Central memory CD8-positive, alpha-beta T cell (primary cell): ENCODE results near the gene SMR3A.

Source experiments
- ATAC-seq: fragments of 150-1000 bp; cut with Tn5 transposase; replicated peaks from 2 replicates; pipeline ENCODE4 v1.10.0; 2022; ENCODE audit warnings: mild to moderate bottlenecking, moderate FRiP score, moderate number of reproducible peaks; ENCODE audit not compliant: poor library complexity, severe bottlenecking; ENCODE audit errors: extremely low read depth
- DNase-seq, 2 donors: peaks; one replicate each; pipeline ENCODE4 v3.0.0; 2021; ENCODE audit warnings: low spot score in 2 of 2
- H3K27ac Mint-ChIP-seq: one replicate; pipeline ENCODE4 v1.8.0; 2022; ENCODE audit warnings: low read depth, mild to moderate bottlenecking, moderate library complexity, mixed read lengths
- H3K27me3 Mint-ChIP-seq: one replicate; pipeline ENCODE4 v1.8.0; 2022; ENCODE audit warnings: mixed read lengths
- H3K36me3 Mint-ChIP-seq: one replicate; pipeline ENCODE4 v1.8.0; 2022; ENCODE audit warnings: mild to moderate bottlenecking, moderate library complexity, mixed read lengths; ENCODE audit not compliant: insufficient read depth
- H3K4me1 Mint-ChIP-seq: one replicate; pipeline ENCODE4 v1.8.0; 2022; ENCODE audit warnings: mixed read lengths
- H3K4me3 Mint-ChIP-seq: one replicate; pipeline ENCODE4 v1.8.0; 2022; ENCODE audit warnings: mild to moderate bottlenecking, moderate library complexity, mixed read lengths
- H3K9me3 Mint-ChIP-seq: one replicate; pipeline ENCODE4 v1.8.0; 2022; ENCODE audit warnings: mixed read lengths

Gene SMR3A

GRCh38 chr4:70372760-70373159 lies 12.2 kb downstream of the SMR3A start:
- no peaks in the 10 kb centered on the region for H3K36me3 Mint-ChIP-seq
- H3K9me3 Mint-ChIP-seq = peaks cover 5% of the 10 kb centered on the region
- DNase-seq (no peak), ATAC-seq (no peak)
- H3K27me3 Mint-ChIP-seq = no peaks in the 10 kb centered on the region
- no peaks in the 10 kb centered on the region for H3K4me1 Mint-ChIP-seq
- H3K4me3 Mint-ChIP-seq = no peak overlapping the region
- H3K27ac Mint-ChIP-seq = no peak overlapping the region

- no peaks in the 10 kb centered on the region for H3K27me3 Mint-ChIP-seq
- DNase-seq (no peak), ATAC-seq (no peak)
- H3K9me3 Mint-ChIP-seq = no peaks in the 10 kb centered on the region
- H3K4me3 Mint-ChIP-seq = no peak overlapping the region
- no peaks in the 10 kb centered on the region for H3K4me1 Mint-ChIP-seq
- no peaks in the 10 kb centered on the region for H3K36me3 Mint-ChIP-seq
- no peak overlapping the region for H3K27ac Mint-ChIP-seq
These were observed 20.0 kb downstream of the SMR3A start for GRCh38 chr4:70380578-70380977.

- no peaks in the 10 kb centered on the region for H3K4me1 Mint-ChIP-seq
- no peak within 1 kb of the TSS for H3K27ac Mint-ChIP-seq
- H3K4me3 Mint-ChIP-seq = no peak within 1 kb of the TSS
These were observed 22.2 kb downstream of the SMR3A start, which contains the start of gene SMR3B for GRCh38 chr4:70382691-70383181. TSS of gene SMR3B (plus strand) at chr4:70383131. CDS start at chr4:70384511, 1,380 bp downstream.

DNA sequence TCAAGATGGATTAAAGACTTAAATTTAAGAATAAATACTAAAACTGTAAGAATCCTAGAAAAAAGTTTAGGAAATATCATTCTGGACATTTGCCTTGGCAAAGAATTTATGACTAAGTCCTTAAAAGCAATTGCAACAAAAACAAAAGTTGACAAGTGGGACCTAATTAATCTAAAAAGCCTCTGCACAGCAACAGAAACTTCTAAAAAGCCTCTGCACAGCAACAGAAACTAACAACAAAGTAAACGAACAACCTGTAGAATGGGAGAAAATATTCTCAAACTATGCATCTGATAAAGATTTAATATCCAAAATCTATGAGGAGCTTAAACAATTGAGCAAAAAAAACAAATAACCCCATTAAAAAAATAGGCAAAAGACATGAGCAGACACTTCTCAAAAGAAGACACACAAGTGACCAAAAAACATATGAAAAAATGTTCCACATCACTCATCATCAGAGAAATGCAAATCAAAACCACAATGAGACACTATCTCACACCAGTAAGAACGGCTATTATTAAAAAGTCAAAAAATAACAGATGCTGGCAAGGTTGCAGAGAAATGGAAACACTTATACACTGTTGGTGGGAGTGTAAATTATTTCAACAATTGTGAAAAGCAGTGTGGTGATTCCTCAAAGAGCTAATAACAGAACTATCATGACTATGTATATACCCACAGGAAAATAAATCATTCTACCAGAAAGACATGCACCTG lies 31.7 kb downstream of the SMR3A start:
- no peak for DNase-seq
- no peaks in the 10 kb centered on the region for H3K27me3 Mint-ChIP-seq
- no peaks in the 10 kb centered on the region for H3K36me3 Mint-ChIP-seq
- no peaks in the 10 kb centered on the region for H3K4me1 Mint-ChIP-seq
- peaks cover 20% of the 10 kb centered on the region for H3K9me3 Mint-ChIP-seq
- no peak overlapping the region for H3K27ac Mint-ChIP-seq
- no peak for ATAC-seq
- H3K4me3 Mint-ChIP-seq = no peak overlapping the region

More at GRCh38 chr4:70382691-70383181, 22.2 kb downstream of the SMR3A start, which contains the start of gene SMR3B:
- Mint-ChIP-seq H3K27me3 (no peaks in the 10 kb centered on the region), H3K36me3 (no peaks in the 10 kb centered on the region), H3K9me3 (peaks cover 7% of the 10 kb centered on the region)
- DNase-seq (no peak), ATAC-seq (no peak)

DNA sequence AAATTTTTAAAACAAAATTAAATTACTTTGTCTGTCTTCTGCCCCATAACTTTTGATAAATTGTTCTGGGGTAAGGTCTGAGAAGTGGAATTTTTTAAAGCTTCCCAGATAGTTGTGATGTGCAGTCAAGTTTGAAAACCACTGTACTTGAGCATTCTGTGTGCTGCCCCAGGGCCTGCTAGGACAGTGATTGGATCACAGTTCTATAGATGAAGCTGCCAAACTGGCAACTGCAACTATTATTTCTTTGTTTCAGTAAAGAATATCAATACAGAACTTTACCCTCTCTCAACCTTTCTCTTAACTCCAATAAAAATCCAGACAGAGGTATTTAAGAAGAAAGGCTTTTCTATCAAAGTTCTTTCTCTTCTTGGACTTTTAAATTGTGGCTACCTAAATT lies 37.0 kb downstream of the SMR3A start, which contains the start of gene OPRPN:
OPRPN (plus strand) TSS at position 361 of the 400 bp plus-strand sequence. CDS start 1,346 bp downstream, outside the sequence.
- DNase-seq (no peak), ATAC-seq (no peak)
- Mint-ChIP-seq H3K9me3 (peaks cover 4% of the 10 kb centered on the region), H3K27ac (no peak within 1 kb of the TSS), H3K4me3 (no peak within 1 kb of the TSS), H3K36me3 (no peaks in the 10 kb centered on the region), H3K4me1 (no peaks in the 10 kb centered on the region), H3K27me3 (no peaks in the 10 kb centered on the region)

- Mint-ChIP-seq H3K4me1 (no peaks in the 10 kb centered on the region), H3K27ac (no peak overlapping the region), H3K27me3 (no peaks in the 10 kb centered on the region), H3K4me3 (no peak overlapping the region), H3K36me3 (no peaks in the 10 kb centered on the region), H3K9me3 (peaks cover 4% of the 10 kb centered on the region)
- ATAC-seq (no peak), DNase-seq (no peak)
These were observed 38.8 kb downstream of the SMR3A start for GRCh38 chr4:70399319-70399718.

GRCh38 chr4:70402762-70403161 lies 42.2 kb downstream of the SMR3A start:
- Mint-ChIP-seq H3K36me3 (no peaks in the 10 kb centered on the region), H3K27me3 (no peaks in the 10 kb centered on the region), H3K27ac (no peak overlapping the region), H3K4me1 (no peaks in the 10 kb centered on the region), H3K4me3 (no peak overlapping the region), H3K9me3 (no peaks in the 10 kb centered on the region)
- DNase-seq = no peak
- no peak for ATAC-seq

GRCh38 chr4:70405765-70406164 lies 45.2 kb downstream of the SMR3A start:
- Mint-ChIP-seq H3K27me3 (no peaks in the 10 kb centered on the region), H3K4me1 (no peaks in the 10 kb centered on the region), H3K4me3 (no peak overlapping the region), H3K27ac (no peak overlapping the region), H3K36me3 (no peaks in the 10 kb centered on the region), H3K9me3 (peaks cover 8% of the 10 kb centered on the region)
- DNase-seq = no peak
- ATAC-seq = no peak
